HG03558 (cell line): ENCODE data around the gene SNRPB.

Experiments used
- ATAC-seq: cut with Tn5 transposase; IDR thresholded peaks from one replicate; pipeline ENCODE4 v1.9.1; 2021; ENCODE audit warnings: moderate number of reproducible peaks; ENCODE audit not compliant: unreplicated experiment; ENCODE audit errors: extremely low read depth

The SNRPB gene

GRCh38 chr20:2430538-2430937, 40.1 kb downstream of the SNRPB start:
- ATAC-seq: no peak

DNA sequence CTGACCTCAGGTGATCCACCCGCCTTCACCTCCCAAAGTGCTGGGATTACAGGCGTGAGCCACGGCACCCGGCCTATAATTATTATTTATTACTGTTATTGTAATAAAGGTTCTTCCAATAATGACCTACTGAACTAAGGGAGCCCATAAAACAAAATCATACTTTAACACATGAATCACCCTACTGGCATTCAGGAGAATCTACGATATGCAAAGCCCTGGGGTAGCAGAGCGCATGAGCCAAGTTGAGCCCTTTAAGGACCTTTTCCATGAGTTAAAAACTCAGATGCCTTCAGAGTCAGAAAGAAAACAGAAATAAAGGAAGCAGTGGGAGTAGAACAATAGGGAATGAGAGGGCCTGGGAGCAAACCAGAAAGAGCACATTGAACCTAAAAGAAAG, 41.5 kb downstream of the SNRPB start:
- no peak for ATAC-seq

GRCh38 chr20:2421247-2421646, 49.3 kb downstream of the SNRPB start:
- ATAC-seq: no peak

GRCh38 chr20:2420510-2420909, 50.1 kb downstream of the SNRPB start:
- no peak for ATAC-seq

- ATAC-seq: no peak
Observed at GRCh38 chr20:2418388-2418787, 52.2 kb downstream of the SNRPB start.

DNA sequence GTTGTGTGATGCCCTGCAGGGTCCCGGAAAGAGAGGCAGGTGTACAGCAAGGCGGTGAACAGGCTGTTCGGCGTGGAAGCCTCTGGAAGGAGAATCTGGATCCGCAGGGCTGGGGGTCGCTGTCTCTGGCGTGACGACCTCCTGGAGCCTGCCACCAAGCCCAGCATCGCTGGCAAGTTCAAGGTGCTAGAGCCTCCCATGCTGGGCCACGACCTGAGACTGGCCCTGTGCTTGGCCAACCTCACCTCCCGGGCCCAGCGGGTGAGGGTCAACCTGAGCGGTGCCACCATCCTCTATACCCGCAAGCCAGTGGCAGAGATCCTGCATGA, 53.4 kb downstream of the SNRPB start:
- ATAC-seq: no peak

DNA sequence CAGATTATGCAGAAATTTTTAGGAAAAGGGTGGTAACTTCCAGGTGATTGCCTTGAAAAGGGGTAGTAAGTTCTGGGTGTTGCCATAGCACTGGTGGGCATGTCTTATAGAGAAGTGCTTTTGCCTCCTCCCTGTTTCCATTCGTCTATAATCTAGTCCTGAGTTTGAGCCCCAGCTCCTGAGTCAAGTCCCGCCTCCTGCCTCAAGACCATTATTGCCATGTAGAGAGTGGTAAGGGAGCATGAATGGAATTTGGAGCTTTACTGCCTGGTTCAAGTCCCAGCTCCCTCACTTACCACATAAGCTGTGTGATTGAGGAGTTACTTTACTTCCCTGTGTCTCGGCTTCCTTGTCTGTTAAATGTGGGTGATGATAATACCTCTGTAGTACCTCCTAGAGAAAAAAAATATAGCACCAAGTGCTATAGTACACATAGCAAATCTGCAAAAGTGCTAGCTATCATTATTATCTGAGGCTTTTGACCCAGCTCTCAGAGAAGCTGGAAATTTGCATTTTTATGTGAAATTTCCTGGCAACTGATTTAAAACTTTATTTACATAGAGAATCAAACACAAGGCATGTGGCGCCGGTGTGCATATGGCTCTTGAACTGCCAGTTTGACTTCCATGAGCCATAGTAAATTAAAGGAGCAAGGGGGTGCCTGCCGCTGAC, 53.9 kb downstream of the SNRPB start:
- no peak for ATAC-seq
